Glomerular endothelial cell (primary cell): ENCODE results near the gene NDUFB10. TPM values are rescaled to one million over a fixed set of nuclear protein-coding genes. Genes with fewer than 3 reads are reported as not detected.
A peak's percentile ranks its signal among the peaks of the same experiment; 100 is the strongest.

ENCODE experiments used
- DNase-seq: peaks from one replicate; pipeline ENCODE4 v3.0.0-alpha.2; 2011; ENCODE audit warnings: low read depth, low spot score; ENCODE audit errors: extremely low read depth
- total RNA-seq: library from RNA; depleted of rRNA; stranded (reverse); fragments of >200 nt; gene quantifications from 2 replicates; pipeline ENCODE4 v1.2.3, GENCODE V29; 2015

The NDUFB10 gene
- total RNA-seq, 1 donor from 2014 or later: 262 TPM

- DNase-seq: no peak
Observed at GRCh38 chr16:1998852-1999801, 39.8 kb downstream of the NDUFB10 start.

GRCh38 chr16:1999866-2000514 lies 40.7 kb downstream of the NDUFB10 start:
- no peak for DNase-seq

- DNase-seq: no peak
Observed at GRCh38 chr16:2001035-2001434, 41.7 kb downstream of the NDUFB10 start.

GRCh38 chr16:2001456-2002355 lies 42.4 kb downstream of the NDUFB10 start:
- no peak for DNase-seq

- DNase-seq: no peak
Observed at GRCh38 chr16:2002406-2003230, 43.3 kb downstream of the NDUFB10 start.

GRCh38 chr16:2003231-2003826 lies 44.0 kb downstream of the NDUFB10 start:
- no peak for DNase-seq

GRCh38 chr16:2003827-2004641 lies 44.7 kb downstream of the NDUFB10 start:
- no peak for DNase-seq

- DNase-seq: no peak
Observed at GRCh38 chr16:2004795-2005517, 45.6 kb downstream of the NDUFB10 start.

- DNase-seq: no peak
Observed at GRCh38 chr16:2005646-2006045, 46.3 kb downstream of the NDUFB10 start.

- DNase-seq: no peak
Observed at GRCh38 chr16:2006317-2006716, 47.0 kb downstream of the NDUFB10 start.

- DNase-seq: no peak
Observed at GRCh38 chr16:2007081-2007836, 47.9 kb downstream of the NDUFB10 start.

GRCh38 chr16:2008009-2008526 lies 48.7 kb downstream of the NDUFB10 start:
- DNase-seq: no peak

- no peak for DNase-seq
Observed at GRCh38 chr16:2008631-2009163, 49.4 kb downstream of the NDUFB10 start.

- DNase-seq: no peak
Observed at GRCh38 chr16:2009164-2009711, 49.9 kb downstream of the NDUFB10 start.

- DNase-seq: peak; percentile 34
Observed at GRCh38 chr16:2009791-2010510, 50.6 kb downstream of the NDUFB10 start, which contains the start of gene ZNF598. Gene ZNF598 (minus strand): TSS chr16:2009821.
